DND-41 (cell line): Measurements from ENCODE around the gene MCU.
"Not testable (repeated sequence)": the region's sequence is repeated elsewhere in the genome, so short reads cannot be mapped to it uniquely, and the experiment has no call there.

ENCODE experiments used
- ATAC-seq: fragments of 200-7000 bp; cut with Tn5 transposase; 3 replicates; pipeline ENCODE4 v1.9.1; 2021; ENCODE audit warnings: low read depth; ENCODE audit not compliant: insufficient read depth
- DNase-seq: peaks from one replicate; pipeline ENCODE4 v3.0.0-alpha.2; 2020
- H2AFZ ChIP-seq: 2 replicates; pipeline ENCODE4 v1.6.0; 2012; ENCODE audit warnings: low read depth, low read length
- H3K27ac ChIP-seq: 2 replicates; pipeline ENCODE4 v1.5.1; 2012; ENCODE audit warnings: low read length, inconsistent platforms
- H3K27me3 ChIP-seq: fragments of 200-600 bp; sonication (generic); 2 replicates; pipeline ENCODE4 v1.6.0; 2012; ENCODE audit warnings: low read length, mild to moderate bottlenecking, inconsistent platforms; ENCODE audit not compliant: insufficient read depth, poor library complexity
- H3K36me3 ChIP-seq: 2 replicates; pipeline ENCODE4 v1.5.1; 2012; ENCODE audit warnings: low read length, inconsistent platforms; ENCODE audit not compliant: insufficient read depth
- H3K4me1 ChIP-seq: 2 replicates; pipeline ENCODE4 v1.5.1; 2012; ENCODE audit warnings: mild to moderate bottlenecking, low read length; ENCODE audit not compliant: insufficient read depth
- H3K4me2 ChIP-seq: 2 replicates; pipeline ENCODE4 v1.6.0; 2012; ENCODE audit warnings: mild to moderate bottlenecking, moderate library complexity, low read length, inconsistent platforms; ENCODE audit not compliant: insufficient read depth
- H3K4me3 ChIP-seq, 2 experiments: fragments of 200-600 bp in 1 of 2; shearing (Covaris generic) in 1 of 2; 2 replicates each; pipeline ENCODE4 v1.5.1; 2012 to 2016; ENCODE audit warnings: inconsistent platforms in 2 of 2, low read length in 2 of 2, mild to moderate bottlenecking in 2 of 2, low read depth in 1 of 2, moderate library complexity in 1 of 2
- H3K79me2 ChIP-seq: 2 replicates; pipeline ENCODE4 v1.6.0; 2012; ENCODE audit warnings: low read length, inconsistent platforms; ENCODE audit not compliant: insufficient read depth
- H3K9ac ChIP-seq: 2 replicates; pipeline ENCODE4 v1.6.0; 2012; ENCODE audit warnings: low read depth, mild to moderate bottlenecking, inconsistent platforms, low read length, moderate library complexity
- H3K9me3 ChIP-seq: 2 replicates; pipeline ENCODE4 v1.5.1; 2012; ENCODE audit warnings: low read length, moderate library complexity, mild to moderate bottlenecking, inconsistent platforms; ENCODE audit not compliant: insufficient read depth, severe bottlenecking
- H4K20me1 ChIP-seq: 2 replicates; pipeline ENCODE4 v1.6.0; 2012; ENCODE audit warnings: low read length; ENCODE audit not compliant: insufficient read depth
- EZH2 ChIP-seq: IDR thresholded peaks from 3 replicates; pipeline ENCODE4 v1.6.1; 2012; ENCODE audit warnings: borderline replicate concordance, low read depth, mild to moderate bottlenecking, moderate library complexity, low read length, inconsistent platforms; ENCODE audit not compliant: severe bottlenecking
- TF ChIP-seq, protein P1 (sequence below): IDR thresholded peaks from 2 replicates; pipeline ENCODE4 v1.5.1; 2012; ENCODE audit warnings: borderline replicate concordance, low read length, moderate library complexity, mild to moderate bottlenecking; ENCODE audit not compliant: poor library complexity, severe bottlenecking; ENCODE audit errors: extremely low read depth

MCU gene

GRCh38 chr10:72895236-72895850, 203.4 kb downstream of the MCU start:
- Histone ChIP-seq H3K4me3 (no peak overlapping the region), H3K27me3 (no peaks in the 10 kb centered on the region), H3K36me3 (no peaks in the 10 kb centered on the region), H2AFZ (no peak overlapping the region), H3K9me3 (no peaks in the 10 kb centered on the region), H4K20me1 (no peaks in the 10 kb centered on the region), H3K4me2 (no peak overlapping the region), H3K9ac (no peak overlapping the region), H3K4me1 (no peaks in the 10 kb centered on the region), H3K27ac (no peak overlapping the region), H3K79me2 (no peaks in the 10 kb centered on the region)
- ATAC-seq (no peak), DNase-seq (no peak)
- TF ChIP-seq EZH2 = no peak
- TF ChIP-seq, protein P1, sequence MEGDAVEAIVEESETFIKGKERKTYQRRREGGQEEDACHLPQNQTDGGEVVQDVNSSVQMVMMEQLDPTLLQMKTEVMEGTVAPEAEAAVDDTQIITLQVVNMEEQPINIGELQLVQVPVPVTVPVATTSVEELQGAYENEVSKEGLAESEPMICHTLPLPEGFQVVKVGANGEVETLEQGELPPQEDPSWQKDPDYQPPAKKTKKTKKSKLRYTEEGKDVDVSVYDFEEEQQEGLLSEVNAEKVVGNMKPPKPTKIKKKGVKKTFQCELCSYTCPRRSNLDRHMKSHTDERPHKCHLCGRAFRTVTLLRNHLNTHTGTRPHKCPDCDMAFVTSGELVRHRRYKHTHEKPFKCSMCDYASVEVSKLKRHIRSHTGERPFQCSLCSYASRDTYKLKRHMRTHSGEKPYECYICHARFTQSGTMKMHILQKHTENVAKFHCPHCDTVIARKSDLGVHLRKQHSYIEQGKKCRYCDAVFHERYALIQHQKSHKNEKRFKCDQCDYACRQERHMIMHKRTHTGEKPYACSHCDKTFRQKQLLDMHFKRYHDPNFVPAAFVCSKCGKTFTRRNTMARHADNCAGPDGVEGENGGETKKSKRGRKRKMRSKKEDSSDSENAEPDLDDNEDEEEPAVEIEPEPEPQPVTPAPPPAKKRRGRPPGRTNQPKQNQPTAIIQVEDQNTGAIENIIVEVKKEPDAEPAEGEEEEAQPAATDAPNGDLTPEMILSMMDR = no peak

GRCh38 chr10:72898616-72899015, 206.7 kb downstream of the MCU start:
- no peaks in the 10 kb centered on the region for H3K4me1 ChIP-seq
- no peak overlapping the region for H2AFZ ChIP-seq
- H3K36me3 ChIP-seq = no peaks in the 10 kb centered on the region
- TF ChIP-seq EZH2 = no peak
- TF ChIP-seq, protein P1 = no peak
- H3K4me3 ChIP-seq = no peak overlapping the region
- no peaks in the 10 kb centered on the region for H3K27me3 ChIP-seq
- no peaks in the 10 kb centered on the region for H3K79me2 ChIP-seq
- ATAC-seq (no peak), DNase-seq (no peak)
- no peaks in the 10 kb centered on the region for H4K20me1 ChIP-seq
- H3K27ac ChIP-seq = no peak overlapping the region
- no peak overlapping the region for H3K9ac ChIP-seq
- no peaks in the 10 kb centered on the region for H3K9me3 ChIP-seq
- H3K4me2 ChIP-seq = no peak overlapping the region

DNA sequence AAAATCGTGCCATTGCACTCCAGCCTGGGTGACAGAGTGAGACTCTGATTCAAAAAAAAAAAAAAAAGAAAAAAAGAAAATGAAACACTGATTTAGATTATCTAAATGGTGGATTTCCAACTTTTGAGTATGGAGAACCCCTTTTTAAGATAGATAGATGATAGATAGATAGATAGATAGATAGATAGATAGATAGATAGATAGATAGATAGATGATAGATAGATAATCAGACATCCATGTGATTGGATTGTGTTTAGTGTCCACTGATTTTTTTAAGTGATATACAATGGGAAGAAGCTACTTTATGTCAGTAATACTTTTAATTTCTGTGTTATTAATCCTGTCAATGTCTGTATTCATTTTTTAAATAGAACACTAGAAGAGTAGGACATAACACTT, 207.6 kb downstream of the MCU start:
- no peaks in the 10 kb centered on the region for H3K79me2 ChIP-seq
- H3K9me3 ChIP-seq = no peaks in the 10 kb centered on the region
- H4K20me1 ChIP-seq = no peaks in the 10 kb centered on the region
- ATAC-seq (no peak), DNase-seq (no peak)
- no peaks in the 10 kb centered on the region for H3K4me1 ChIP-seq
- H3K9ac ChIP-seq = no peak overlapping the region
- TF ChIP-seq, protein P1 = no peak
- TF ChIP-seq EZH2 = no peak
- H3K4me3 ChIP-seq = no peak overlapping the region
- no peak overlapping the region for H2AFZ ChIP-seq
- H3K36me3 ChIP-seq = no peaks in the 10 kb centered on the region
- no peaks in the 10 kb centered on the region for H3K27me3 ChIP-seq
- no peak overlapping the region for H3K27ac ChIP-seq
- H3K4me2 ChIP-seq = no peak overlapping the region

GRCh38 chr10:72903941-72904446, 212.1 kb downstream of the MCU start:
- not testable (repeated sequence) for H3K36me3 ChIP-seq, H3K27me3 ChIP-seq, H4K20me1 ChIP-seq, H3K79me2 ChIP-seq, H2AFZ ChIP-seq, H3K27ac ChIP-seq, DNase-seq, H3K4me3 ChIP-seq, H3K4me2 ChIP-seq, H3K4me1 ChIP-seq, H3K9me3 ChIP-seq, ATAC-seq, H3K9ac ChIP-seq
